Measurements from ENCODE around the gene DPP8. TPM values are rescaled to one million over a fixed set of nuclear protein-coding genes. Genes with fewer than 3 reads are reported as not detected.
A peak's percentile ranks its signal among the peaks of the same experiment; 100 is the strongest.

DPP8 gene
- total RNA-seq, 2 donors from 2014 or later, result 32.7 to 39.6 TPM

GRCh38 chr15:65535192-65535591 is 17.7 kb upstream of the DPP8 start:
- 96% methylated on average over 4 of the region's 4 CpGs for WGBS
- intact Hi-C loops (cut with DNase I), result no loop called here

GRCh38 chr15:65533057-65533756 is 15.7 kb upstream of the DPP8 start:
- DNase-seq (ENCODE audit: low spot score), result no peak
- intact Hi-C loops (cut with DNase I), result no loop called here
- Histone ChIP-seq H3K36me3 (no peaks in the 10 kb centered on the region), H3K4me1 (replicated peaks) (peaks cover 16% of the 10 kb centered on the region), H3K4me3 (no peak overlapping the region), H3K27ac (peak overlapping the region in 1 of 2 donors; percentile 3), H3K9me3 (no peaks in the 10 kb centered on the region), H3K27me3 (replicated peaks; ENCODE audit: insufficient read depth) (no peaks in the 10 kb centered on the region)
- 48% methylated on average over 5 of the region's 5 CpGs for WGBS
- TF ChIP-seq POLR2AphosphoS5 (IDR thresholded peaks at IDR 0.05), result no peak
- TF ChIP-seq CTCF (IDR thresholded peaks at IDR 0.05), result no peak
- TF ChIP-seq POLR2A (IDR thresholded peaks at IDR 0.05), result no peak

More at GRCh38 chr15:65535192-65535591, 17.7 kb upstream of the DPP8 start:
- H3K27me3 ChIP-seq (replicated peaks; ENCODE audit: insufficient read depth), result no peaks in the 10 kb centered on the region
- H3K9me3 ChIP-seq, result no peaks in the 10 kb centered on the region
- no peak for DNase-seq (ENCODE audit: low spot score)
- TF ChIP-seq CTCF (IDR thresholded peaks at IDR 0.05) (no peak), POLR2A (IDR thresholded peaks at IDR 0.05) (no peak), POLR2AphosphoS5 (IDR thresholded peaks at IDR 0.05) (no peak)
- peaks cover 16% of the 10 kb centered on the region for H3K4me1 ChIP-seq (replicated peaks)
- no peak overlapping the region for H3K27ac ChIP-seq
- H3K4me3 ChIP-seq, result no peak overlapping the region
- no peaks in the 10 kb centered on the region for H3K36me3 ChIP-seq

GRCh38 chr15:65532738-65533051 is 15.2 kb upstream of the DPP8 start:
- 38% methylated on average over 1 of the region's 1 CpG for WGBS
- H3K27me3 ChIP-seq (replicated peaks; ENCODE audit: insufficient read depth), result no peaks in the 10 kb centered on the region
- no peak overlapping the region for H3K4me3 ChIP-seq
- intact Hi-C loops (cut with DNase I), result no loop called here
- no peak for TF ChIP-seq POLR2A (IDR thresholded peaks at IDR 0.05)
- TF ChIP-seq CTCF (IDR thresholded peaks at IDR 0.05), result no peak
- TF ChIP-seq POLR2AphosphoS5 (IDR thresholded peaks at IDR 0.05), result no peak
- no peaks in the 10 kb centered on the region for H3K36me3 ChIP-seq
- DNase-seq (ENCODE audit: low spot score), result no peak
- H3K4me1 ChIP-seq (replicated peaks), result peaks cover 16% of the 10 kb centered on the region
- no peaks in the 10 kb centered on the region for H3K9me3 ChIP-seq
- H3K27ac ChIP-seq, result peak overlapping the region in 1 of 2 donors; percentile 3

- DNase-seq (ENCODE audit: low spot score), result peak; percentile 72
- H3K4me3 ChIP-seq, result peak within 1 kb of the TSS; percentile 67 to 69
- H3K36me3 ChIP-seq, result no peaks in the 10 kb centered on the region
- H3K27ac ChIP-seq, result peak within 1 kb of the TSS; percentile 69 to 73
- H3K4me1 ChIP-seq (replicated peaks), result peaks cover 16% of the 10 kb centered on the region
- intact Hi-C loops (cut with DNase I), result no loop called here
- H3K27me3 ChIP-seq (replicated peaks; ENCODE audit: insufficient read depth), result no peaks in the 10 kb centered on the region
- WGBS, result under 1% methylated on average over 76 of the region's 88 CpGs
- no peak for TF ChIP-seq CTCF (IDR thresholded peaks at IDR 0.05)
- peak; percentile 56 for TF ChIP-seq POLR2AphosphoS5 (IDR thresholded peaks at IDR 0.05)
- peak; percentile 56 for TF ChIP-seq POLR2A (IDR thresholded peaks at IDR 0.05)
- H3K9me3 ChIP-seq, result no peaks in the 10 kb centered on the region
These were observed 13.0 kb upstream of the DPP8 start, which contains the start of gene HACD3 for GRCh38 chr15:65530318-65531111. Gene HACD3, plus strand, starts transcription at chr15:65530463. Its CDS starts 169 bp downstream, at chr15:65530632.

Measured in prostate gland (tissue), 2 donors.